ENCODE measurements around the gene MED15.

Gene MED15

GRCh38 chr22:20606041-20606783, 98.8 kb downstream of the MED15 start:
- H3K36me3 Mint-ChIP-seq (ENCODE audit: low read depth), result no peaks in the 10 kb centered on the region
- no peak overlapping the region for H3K27ac Mint-ChIP-seq
- H3K4me1 Mint-ChIP-seq, result no peaks in the 10 kb centered on the region
- no peaks in the 10 kb centered on the region for H3K9me3 Mint-ChIP-seq
- peak; percentile 50 to 63 (median 60) for TF ChIP-seq CTCF (IDR thresholded peaks at IDR 0.05; ENCODE audit: unreplicated experiment in 3 of 3)
- H3K4me3 Mint-ChIP-seq, result no peak overlapping the region
- peaks cover 4% of the 10 kb centered on the region for H3K27me3 Mint-ChIP-seq (ENCODE audit: low read depth)

DNA sequence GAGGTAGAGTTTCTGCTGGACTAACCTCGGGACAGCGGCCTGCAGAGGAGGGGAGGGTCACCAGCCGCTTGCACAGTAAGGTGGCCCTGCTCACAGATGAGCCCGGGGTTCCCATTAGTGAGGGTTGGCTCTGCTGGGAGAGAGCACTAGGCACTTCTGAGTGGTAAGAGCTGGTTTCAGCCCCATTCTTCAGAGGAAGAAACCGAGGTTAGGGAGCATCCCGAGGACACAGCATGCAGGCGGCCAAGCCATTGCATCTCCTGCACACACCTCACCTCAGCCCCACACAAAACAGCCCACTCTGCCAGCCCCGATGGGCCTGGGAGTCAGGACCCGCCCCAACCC, 99.3 kb downstream of the MED15 start:
- no peaks in the 10 kb centered on the region for H3K9me3 Mint-ChIP-seq
- no peak overlapping the region for H3K4me3 Mint-ChIP-seq
- no peaks in the 10 kb centered on the region for H3K4me1 Mint-ChIP-seq
- TF ChIP-seq CTCF (IDR thresholded peaks at IDR 0.05; ENCODE audit: unreplicated experiment in 3 of 3), result no peak
- no peak overlapping the region for H3K27ac Mint-ChIP-seq
- H3K27me3 Mint-ChIP-seq (ENCODE audit: low read depth), result peaks cover 4% of the 10 kb centered on the region
- H3K36me3 Mint-ChIP-seq (ENCODE audit: low read depth), result no peaks in the 10 kb centered on the region

GRCh38 chr22:20607157-20607907, 99.9 kb downstream of the MED15 start:
- H3K4me1 Mint-ChIP-seq, result no peaks in the 10 kb centered on the region
- H3K27ac Mint-ChIP-seq, result no peak overlapping the region
- TF ChIP-seq CTCF (IDR thresholded peaks at IDR 0.05; ENCODE audit: unreplicated experiment in 3 of 3), result no peak
- H3K36me3 Mint-ChIP-seq (ENCODE audit: low read depth), result no peaks in the 10 kb centered on the region
- H3K27me3 Mint-ChIP-seq (ENCODE audit: low read depth), result peaks cover 4% of the 10 kb centered on the region
- H3K4me3 Mint-ChIP-seq, result no peak overlapping the region
- H3K9me3 Mint-ChIP-seq, result no peaks in the 10 kb centered on the region

DNA sequence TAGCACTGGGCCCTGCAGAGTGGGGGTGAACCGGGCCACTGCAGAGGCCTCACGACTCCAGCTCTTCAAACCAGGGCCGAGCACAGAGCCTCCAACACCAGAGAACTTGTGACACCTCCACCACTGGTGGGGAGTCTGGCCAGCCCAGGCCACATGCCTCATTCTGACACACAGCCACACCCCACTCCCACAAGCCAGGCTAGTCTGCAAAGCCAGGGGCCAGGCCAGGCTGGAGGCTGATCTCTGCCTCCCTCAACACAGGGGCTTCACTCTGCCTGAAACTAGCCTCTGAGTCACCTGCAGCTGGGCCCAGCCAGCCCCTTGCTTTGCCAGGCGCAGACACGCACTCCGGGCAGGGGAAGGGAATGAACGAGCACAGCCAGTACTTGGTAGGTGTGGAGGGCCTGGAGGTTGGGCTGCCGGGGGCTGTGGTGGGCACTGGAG, 102.9 kb downstream of the MED15 start:
- Mint-ChIP-seq H3K27me3 (ENCODE audit: low read depth) (peaks cover 4% of the 10 kb centered on the region), H3K36me3 (ENCODE audit: low read depth) (no peaks in the 10 kb centered on the region), H3K9me3 (no peaks in the 10 kb centered on the region), H3K4me3 (no peak overlapping the region), H3K4me1 (no peaks in the 10 kb centered on the region), H3K27ac (no peak overlapping the region)
- TF ChIP-seq CTCF (IDR thresholded peaks at IDR 0.05; ENCODE audit: unreplicated experiment in 3 of 3), result no peak

- no peak overlapping the region for H3K4me3 Mint-ChIP-seq
Measured at GRCh38 chr22:20610757-20611156, 103.3 kb downstream of the MED15 start.

More at GRCh38 chr22:20610757-20611156, 103.3 kb downstream of the MED15 start:
- Mint-ChIP-seq H3K36me3 (ENCODE audit: low read depth) (no peaks in the 10 kb centered on the region), H3K27ac (no peak overlapping the region), H3K9me3 (no peaks in the 10 kb centered on the region), H3K27me3 (ENCODE audit: low read depth) (peaks cover 3% of the 10 kb centered on the region), H3K4me1 (no peaks in the 10 kb centered on the region)
- TF ChIP-seq CTCF (IDR thresholded peaks at IDR 0.05; ENCODE audit: unreplicated experiment in 3 of 3), result no peak
